Panc1 (cell line): ENCODE measurements around the gene USP14. TPM values are rescaled to one million over a fixed set of nuclear protein-coding genes. Genes with fewer than 3 reads are reported as not detected.

Source experiments
- ATAC-seq: fragments of 200-7000 bp; cut with Tn5 transposase; 2 replicates; pipeline ENCODE4 v1.9.1; 2020; ENCODE audit warnings: mild to moderate bottlenecking, moderate library complexity
- BruUV-seq: library from RNA; stranded (reverse); fragments of 400-500 nt; replicated peaks from 2 replicates; lab custom pipeline; 2021; lab: Mats Ljungman, UMichigan
- CTCF ChIA-PET: fragments of 300-600 bp; sonication (Branson Sonifier 250); formaldehyde crosslinking; loops from one replicate; lab custom pipeline; 2022; ENCODE audit warnings: antibody characterized with exemption; lab: Charles Lee
- POLR2A ChIA-PET: fragments of 300-600 bp; sonication (Branson Sonifier 250); formaldehyde crosslinking; loops from one replicate; lab custom pipeline; 2022; ENCODE audit warnings: antibody characterized with exemption; lab: Charles Lee
- DNase-seq: peaks from one replicate; pipeline ENCODE4 v3.0.0-alpha.2; 2010; ENCODE audit warnings: low read depth, low spot score
- H3K27ac ChIP-seq: 2 replicates; pipeline ENCODE4 v1.5.1; 2011; ENCODE audit warnings: mild to moderate bottlenecking, low read length, inconsistent platforms
- H3K27me3 ChIP-seq: fragments of 200-500 bp; sonication (Bioruptor generic); 2 replicates; pipeline ENCODE4 v1.6.0; 2014; ENCODE audit warnings: low read length, inconsistent platforms; ENCODE audit not compliant: control insufficient read depth, insufficient read depth
- H3K36me3 ChIP-seq: fragments of 200-500 bp; sonication (Bioruptor generic); 2 replicates; pipeline ENCODE4 v1.5.1; 2014; ENCODE audit warnings: inconsistent platforms, mild to moderate bottlenecking, low read length, moderate library complexity; ENCODE audit not compliant: control insufficient read depth, insufficient read depth
- H3K4me1 ChIP-seq: 2 replicates; pipeline ENCODE4 v1.5.1; 2011; ENCODE audit warnings: inconsistent platforms, mild to moderate bottlenecking, low read length, moderate library complexity; ENCODE audit not compliant: control insufficient read depth, insufficient read depth
- H3K4me3 ChIP-seq, 2 experiments: 2 replicates each; pipeline ENCODE4 v1.5.1; 2011 to 2012; ENCODE audit warnings: low read depth in 2 of 2, low read length in 2 of 2, mild to moderate bottlenecking in 2 of 2, inconsistent platforms in 1 of 2, moderate library complexity in 1 of 2
- H3K9me3 ChIP-seq: fragments of 200-500 bp; sonication (Bioruptor generic); 2 replicates; pipeline ENCODE4 v1.5.1; 2014; ENCODE audit warnings: low read depth, mild to moderate bottlenecking, inconsistent platforms, low read length, moderate library complexity; ENCODE audit not compliant: control insufficient read depth, insufficient read depth
- POLR2AphosphoS5 ChIP-seq: IDR thresholded peaks from 2 replicates; pipeline ENCODE4 v1.6.1; 2012; ENCODE audit warnings: mild to moderate bottlenecking, low read depth, low read length, moderate library complexity
- SIN3A ChIP-seq: IDR thresholded peaks from 2 replicates; pipeline ENCODE4 v1.6.1; 2012; ENCODE audit warnings: low read depth, mild to moderate bottlenecking, low read length, moderate library complexity, borderline replicate concordance; ENCODE audit not compliant: insufficient read depth
- TCF7L2 ChIP-seq: IDR thresholded peaks from 2 replicates; pipeline ENCODE4 v1.6.1; 2011; ENCODE audit warnings: mild to moderate bottlenecking, low read depth, low read length, inconsistent platforms
- in situ Hi-C: cut with HindIII; loops from 2 replicates; pipeline ENCODE4 v1.10.0; 2016; ENCODE audit warnings: low sequenced_read_pairs, low pct_unique_long_range_greater_than_20kb
- intact Hi-C: fragments of 100-400 bp; cut with micrococcal nuclease; formaldehyde crosslinking; loops from one replicate; pipeline ENCODE4 v1.10.0; 2022; ENCODE audit not compliant: unreplicated experiment
- total RNA-seq: library from RNA; stranded (reverse); gene quantifications from one replicate; pipeline ENCODE4 v1.2.1, GENCODE V29; 2021; ENCODE audit not compliant: unreplicated experiment
- TF ChIP-seq, protein P1 (sequence below), 2 experiments: IDR thresholded peaks; 2 replicates each; pipeline ENCODE4 v1.6.1; 2011 to 2012; ENCODE audit warnings: low read depth in 2 of 2, control low read depth in 1 of 2, low read length in 1 of 2, mild to moderate bottlenecking in 1 of 2, moderate library complexity in 1 of 2; ENCODE audit not compliant: insufficient read depth in 1 of 2
- TF ChIP-seq, protein P2 (sequence below): fragments of 450-650 bp; IDR thresholded peaks from 2 replicates; pipeline ENCODE4 v1.5.1; 2017; ENCODE audit warnings: mild to moderate bottlenecking

Gene USP14
- total RNA-seq, 1 experiment from 2014 or later = 75.0 TPM

DNA sequence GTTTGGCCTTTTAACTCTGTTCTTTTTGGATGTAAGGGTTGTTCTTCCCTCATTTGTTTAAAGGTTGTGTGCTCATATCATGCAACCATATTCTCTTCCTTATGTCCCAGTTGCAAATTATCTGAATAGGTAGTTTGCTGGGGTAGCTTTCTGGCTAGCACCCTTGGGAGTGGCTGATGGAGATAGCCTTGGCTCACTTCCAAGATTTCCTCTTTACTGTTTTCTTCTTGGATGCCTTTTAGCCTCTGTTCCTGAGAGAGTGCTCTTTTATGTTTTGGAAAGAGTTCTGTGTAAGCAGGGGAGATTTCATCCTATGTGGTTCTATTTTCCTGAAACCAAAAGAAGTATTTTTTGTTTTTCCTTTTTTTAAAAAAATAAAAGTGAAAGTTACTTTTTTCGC, 25.4 kb downstream of the USP14 start:
- Histone ChIP-seq H3K9me3 (no peaks in the 10 kb centered on the region), H3K36me3 (peaks cover 33% of the 10 kb centered on the region), H3K27me3 (no peaks in the 10 kb centered on the region), H3K4me1 (no peaks in the 10 kb centered on the region), H3K27ac (no peak overlapping the region), H3K4me3 (no peak overlapping the region)
- BruUV-seq = no TSS peak
- CTCF ChIA-PET = no interaction called here
- intact Hi-C loops (no loop called here), in situ Hi-C loops (no loop called here)
- DNase-seq (no peak), ATAC-seq (no peak)
- POLR2A ChIA-PET = no interaction called here
- TF ChIP-seq, protein P1, sequence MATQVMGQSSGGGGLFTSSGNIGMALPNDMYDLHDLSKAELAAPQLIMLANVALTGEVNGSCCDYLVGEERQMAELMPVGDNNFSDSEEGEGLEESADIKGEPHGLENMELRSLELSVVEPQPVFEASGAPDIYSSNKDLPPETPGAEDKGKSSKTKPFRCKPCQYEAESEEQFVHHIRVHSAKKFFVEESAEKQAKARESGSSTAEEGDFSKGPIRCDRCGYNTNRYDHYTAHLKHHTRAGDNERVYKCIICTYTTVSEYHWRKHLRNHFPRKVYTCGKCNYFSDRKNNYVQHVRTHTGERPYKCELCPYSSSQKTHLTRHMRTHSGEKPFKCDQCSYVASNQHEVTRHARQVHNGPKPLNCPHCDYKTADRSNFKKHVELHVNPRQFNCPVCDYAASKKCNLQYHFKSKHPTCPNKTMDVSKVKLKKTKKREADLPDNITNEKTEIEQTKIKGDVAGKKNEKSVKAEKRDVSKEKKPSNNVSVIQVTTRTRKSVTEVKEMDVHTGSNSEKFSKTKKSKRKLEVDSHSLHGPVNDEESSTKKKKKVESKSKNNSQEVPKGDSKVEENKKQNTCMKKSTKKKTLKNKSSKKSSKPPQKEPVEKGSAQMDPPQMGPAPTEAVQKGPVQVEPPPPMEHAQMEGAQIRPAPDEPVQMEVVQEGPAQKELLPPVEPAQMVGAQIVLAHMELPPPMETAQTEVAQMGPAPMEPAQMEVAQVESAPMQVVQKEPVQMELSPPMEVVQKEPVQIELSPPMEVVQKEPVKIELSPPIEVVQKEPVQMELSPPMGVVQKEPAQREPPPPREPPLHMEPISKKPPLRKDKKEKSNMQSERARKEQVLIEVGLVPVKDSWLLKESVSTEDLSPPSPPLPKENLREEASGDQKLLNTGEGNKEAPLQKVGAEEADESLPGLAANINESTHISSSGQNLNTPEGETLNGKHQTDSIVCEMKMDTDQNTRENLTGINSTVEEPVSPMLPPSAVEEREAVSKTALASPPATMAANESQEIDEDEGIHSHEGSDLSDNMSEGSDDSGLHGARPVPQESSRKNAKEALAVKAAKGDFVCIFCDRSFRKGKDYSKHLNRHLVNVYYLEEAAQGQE (IDR thresholded peaks at IDR 0.05; ENCODE audit: insufficient read depth in 1 of 2, low read depth in 2 of 2, low read length in 1 of 2) = no peak
- TF ChIP-seq SIN3A (no peak), TCF7L2 (no peak), POLR2AphosphoS5 (no peak)
- TF ChIP-seq, protein P2, sequence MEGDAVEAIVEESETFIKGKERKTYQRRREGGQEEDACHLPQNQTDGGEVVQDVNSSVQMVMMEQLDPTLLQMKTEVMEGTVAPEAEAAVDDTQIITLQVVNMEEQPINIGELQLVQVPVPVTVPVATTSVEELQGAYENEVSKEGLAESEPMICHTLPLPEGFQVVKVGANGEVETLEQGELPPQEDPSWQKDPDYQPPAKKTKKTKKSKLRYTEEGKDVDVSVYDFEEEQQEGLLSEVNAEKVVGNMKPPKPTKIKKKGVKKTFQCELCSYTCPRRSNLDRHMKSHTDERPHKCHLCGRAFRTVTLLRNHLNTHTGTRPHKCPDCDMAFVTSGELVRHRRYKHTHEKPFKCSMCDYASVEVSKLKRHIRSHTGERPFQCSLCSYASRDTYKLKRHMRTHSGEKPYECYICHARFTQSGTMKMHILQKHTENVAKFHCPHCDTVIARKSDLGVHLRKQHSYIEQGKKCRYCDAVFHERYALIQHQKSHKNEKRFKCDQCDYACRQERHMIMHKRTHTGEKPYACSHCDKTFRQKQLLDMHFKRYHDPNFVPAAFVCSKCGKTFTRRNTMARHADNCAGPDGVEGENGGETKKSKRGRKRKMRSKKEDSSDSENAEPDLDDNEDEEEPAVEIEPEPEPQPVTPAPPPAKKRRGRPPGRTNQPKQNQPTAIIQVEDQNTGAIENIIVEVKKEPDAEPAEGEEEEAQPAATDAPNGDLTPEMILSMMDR = no peak

DNA sequence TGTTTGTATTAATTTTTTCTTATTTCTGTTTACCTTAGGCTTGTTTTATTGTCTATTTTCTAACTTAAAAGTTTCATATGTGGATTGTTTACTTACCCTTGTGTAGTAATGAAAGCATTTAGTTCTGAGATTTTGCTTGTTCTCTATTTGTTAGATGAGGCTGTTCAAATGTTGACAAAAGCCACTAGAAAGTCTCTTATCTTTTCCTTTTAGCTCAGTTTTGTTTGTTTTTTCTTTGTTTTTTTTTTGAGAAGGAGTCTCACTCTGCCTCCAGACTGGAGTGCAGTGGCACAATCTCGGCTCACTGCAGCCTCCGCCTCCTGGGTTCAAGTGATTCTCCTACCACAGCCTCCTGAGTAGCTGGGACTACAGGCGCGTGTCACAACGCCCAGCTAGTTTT, 30.9 kb downstream of the USP14 start:
- TF ChIP-seq TCF7L2 (no peak), POLR2AphosphoS5 (no peak), SIN3A (no peak)
- TF ChIP-seq, protein P1 (IDR thresholded peaks at IDR 0.05; ENCODE audit: insufficient read depth in 1 of 2, low read depth in 2 of 2, low read length in 1 of 2) = no peak
- TF ChIP-seq, protein P2 = no peak
- Histone ChIP-seq H3K4me3 (no peak overlapping the region), H3K4me1 (no peaks in the 10 kb centered on the region), H3K27me3 (no peaks in the 10 kb centered on the region), H3K27ac (no peak overlapping the region), H3K9me3 (no peaks in the 10 kb centered on the region), H3K36me3 (0 out of 2 replicates have a peak, but pooled peaks cover 3% of the 10 kb centered on the region)
- in situ Hi-C loops = no loop called here
- ATAC-seq (no peak), DNase-seq (no peak)
- CTCF ChIA-PET = no interaction called here
- BruUV-seq = no TSS peak
- POLR2A ChIA-PET = no interaction called here
- intact Hi-C loops = no loop called here
